ENCODE data around the gene GPR63. TPM values are rescaled to one million over a fixed set of nuclear protein-coding genes. Genes with fewer than 3 reads are reported as not detected.

The GPR63 gene
- total and polyA plus RNA-seq, 9 of the 15 experiments (the other 6 are each of a cell fraction or from before 2014, with no cell fraction given) = 1.6 to 5.1 (median 3.7) TPM

DNA sequence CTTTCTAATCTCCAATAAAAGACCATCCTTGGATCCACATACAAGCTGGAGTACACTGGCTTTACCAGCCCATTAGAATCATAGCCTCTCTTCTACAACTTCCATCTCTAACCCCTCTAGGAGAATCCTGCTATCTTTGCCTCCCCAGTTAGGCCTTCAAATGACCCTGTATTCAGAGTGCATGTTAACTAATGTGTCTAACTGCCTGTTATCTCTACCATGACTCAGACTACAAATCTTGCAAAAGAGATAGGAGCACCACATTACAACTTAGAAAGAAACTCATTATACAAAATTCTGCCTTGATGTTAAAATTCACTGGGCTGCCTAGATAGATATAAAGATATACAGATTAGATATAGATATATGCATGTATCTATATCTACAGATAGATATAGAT, 28.2 kb downstream of the GPR63 start (continued):
- TF ChIP-seq, protein P1, sequence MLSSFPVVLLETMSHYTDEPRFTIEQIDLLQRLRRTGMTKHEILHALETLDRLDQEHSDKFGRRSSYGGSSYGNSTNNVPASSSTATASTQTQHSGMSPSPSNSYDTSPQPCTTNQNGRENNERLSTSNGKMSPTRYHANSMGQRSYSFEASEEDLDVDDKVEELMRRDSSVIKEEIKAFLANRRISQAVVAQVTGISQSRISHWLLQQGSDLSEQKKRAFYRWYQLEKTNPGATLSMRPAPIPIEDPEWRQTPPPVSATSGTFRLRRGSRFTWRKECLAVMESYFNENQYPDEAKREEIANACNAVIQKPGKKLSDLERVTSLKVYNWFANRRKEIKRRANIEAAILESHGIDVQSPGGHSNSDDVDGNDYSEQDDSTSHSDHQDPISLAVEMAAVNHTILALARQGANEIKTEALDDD (IDR thresholded peaks at IDR 0.05) = peak; percentile 99
- TF ChIP-seq SMARCC2 (IDR thresholded peaks at IDR 0.05; ENCODE audit: low read depth) (peak; percentile 76), POLR2AphosphoS5 (IDR thresholded peaks at IDR 0.05; ENCODE audit: control insufficient read depth, insufficient read depth, low read depth, low read length) (peak; percentile 76), EP300 (IDR thresholded peaks at IDR 0.05; ENCODE audit: low read length) (peak; percentile 71), ZBTB1 (CRISPR knock-in tag; IDR thresholded peaks at IDR 0.05; ENCODE audit: borderline replicate concordance, low read depth) (no peak), ESRRA (IDR thresholded peaks at IDR 0.05; ENCODE audit: borderline replicate concordance, low read depth) (peak; percentile 52), TRIM24 (IDR thresholded peaks at IDR 0.05) (peak; percentile 73 to 76), ZBTB7A (IDR thresholded peaks at IDR 0.05; ENCODE audit: borderline replicate concordance, control insufficient read depth, low read depth, low read length) (no peak), NR2F6 (CRISPR knock-in tag; IDR thresholded peaks at IDR 0.05) (no peak), SOX6 (IDR thresholded peaks at IDR 0.05) (0 out of 2 replicates have a peak, but pooled peaks have one; percentile 47), STAT5A (IDR thresholded peaks at IDR 0.05; ENCODE audit: borderline replicate concordance, low read length) (peak; percentile 69; the same call in 1 of the 2 replicates), RCOR1 (IDR thresholded peaks at IDR 0.05; ENCODE audit: borderline replicate concordance in 1 of 2, low read depth in 2 of 2, low read length in 2 of 2) (peak; percentile 35 to 78; a peak in 3 of 4 replicates), FOXK2 (conservative IDR thresholded peaks at IDR 0.05 in 1 of 2, IDR thresholded peaks at IDR 0.05 in 1 of 2; ENCODE audit: low read depth in 2 of 2) (0 out of 4 replicates have a peak, but pooled peaks of 1 of the 2 experiments have one; percentile 14), NFE2 (IDR thresholded peaks at IDR 0.05; ENCODE audit: low read depth) (peak; percentile 85), NR3C1 (CRISPR knock-in tag; IDR thresholded peaks at IDR 0.05) (no peak), ZNF239 (CRISPR knock-in tag; IDR thresholded peaks at IDR 0.05) (no peak), CBX3 (IDR thresholded peaks at IDR 0.05; ENCODE audit: borderline replicate concordance in 1 of 2, low read length in 2 of 2) (peak in 1 of 2 experiments; percentile 57; a peak in 1 of 3 replicates)
- TF ChIP-seq, protein P2, sequence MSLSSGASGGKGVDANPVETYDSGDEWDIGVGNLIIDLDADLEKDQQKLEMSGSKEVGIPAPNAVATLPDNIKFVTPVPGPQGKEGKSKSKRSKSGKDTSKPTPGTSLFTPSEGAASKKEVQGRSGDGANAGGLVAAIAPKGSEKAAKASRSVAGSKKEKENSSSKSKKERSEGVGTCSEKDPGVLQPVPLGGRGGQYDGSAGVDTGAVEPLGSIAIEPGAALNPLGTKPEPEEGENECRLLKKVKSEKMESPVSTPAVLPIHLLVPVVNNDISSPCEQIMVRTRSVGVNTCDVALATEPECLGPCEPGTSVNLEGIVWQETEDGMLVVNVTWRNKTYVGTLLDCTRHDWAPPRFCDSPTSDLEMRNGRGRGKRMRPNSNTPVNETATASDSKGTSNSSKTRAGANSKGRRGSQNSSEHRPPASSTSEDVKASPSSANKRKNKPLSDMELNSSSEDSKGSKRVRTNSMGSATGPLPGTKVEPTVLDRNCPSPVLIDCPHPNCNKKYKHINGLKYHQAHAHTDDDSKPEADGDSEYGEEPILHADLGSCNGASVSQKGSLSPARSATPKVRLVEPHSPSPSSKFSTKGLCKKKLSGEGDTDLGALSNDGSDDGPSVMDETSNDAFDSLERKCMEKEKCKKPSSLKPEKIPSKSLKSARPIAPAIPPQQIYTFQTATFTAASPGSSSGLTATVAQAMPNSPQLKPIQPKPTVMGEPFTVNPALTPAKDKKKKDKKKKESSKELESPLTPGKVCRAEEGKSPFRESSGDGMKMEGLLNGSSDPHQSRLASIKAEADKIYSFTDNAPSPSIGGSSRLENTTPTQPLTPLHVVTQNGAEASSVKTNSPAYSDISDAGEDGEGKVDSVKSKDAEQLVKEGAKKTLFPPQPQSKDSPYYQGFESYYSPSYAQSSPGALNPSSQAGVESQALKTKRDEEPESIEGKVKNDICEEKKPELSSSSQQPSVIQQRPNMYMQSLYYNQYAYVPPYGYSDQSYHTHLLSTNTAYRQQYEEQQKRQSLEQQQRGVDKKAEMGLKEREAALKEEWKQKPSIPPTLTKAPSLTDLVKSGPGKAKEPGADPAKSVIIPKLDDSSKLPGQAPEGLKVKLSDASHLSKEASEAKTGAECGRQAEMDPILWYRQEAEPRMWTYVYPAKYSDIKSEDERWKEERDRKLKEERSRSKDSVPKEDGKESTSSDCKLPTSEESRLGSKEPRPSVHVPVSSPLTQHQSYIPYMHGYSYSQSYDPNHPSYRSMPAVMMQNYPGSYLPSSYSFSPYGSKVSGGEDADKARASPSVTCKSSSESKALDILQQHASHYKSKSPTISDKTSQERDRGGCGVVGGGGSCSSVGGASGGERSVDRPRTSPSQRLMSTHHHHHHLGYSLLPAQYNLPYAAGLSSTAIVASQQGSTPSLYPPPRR (CRISPR knock-in tag; IDR thresholded peaks at IDR 0.05; ENCODE audit: borderline replicate concordance) = no peak
- TF ChIP-seq, protein P3, sequence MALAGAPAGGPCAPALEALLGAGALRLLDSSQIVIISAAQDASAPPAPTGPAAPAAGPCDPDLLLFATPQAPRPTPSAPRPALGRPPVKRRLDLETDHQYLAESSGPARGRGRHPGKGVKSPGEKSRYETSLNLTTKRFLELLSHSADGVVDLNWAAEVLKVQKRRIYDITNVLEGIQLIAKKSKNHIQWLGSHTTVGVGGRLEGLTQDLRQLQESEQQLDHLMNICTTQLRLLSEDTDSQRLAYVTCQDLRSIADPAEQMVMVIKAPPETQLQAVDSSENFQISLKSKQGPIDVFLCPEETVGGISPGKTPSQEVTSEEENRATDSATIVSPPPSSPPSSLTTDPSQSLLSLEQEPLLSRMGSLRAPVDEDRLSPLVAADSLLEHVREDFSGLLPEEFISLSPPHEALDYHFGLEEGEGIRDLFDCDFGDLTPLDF (CRISPR knock-in tag; IDR thresholded peaks at IDR 0.05) = no peak
- TF ChIP-seq, protein P4, sequence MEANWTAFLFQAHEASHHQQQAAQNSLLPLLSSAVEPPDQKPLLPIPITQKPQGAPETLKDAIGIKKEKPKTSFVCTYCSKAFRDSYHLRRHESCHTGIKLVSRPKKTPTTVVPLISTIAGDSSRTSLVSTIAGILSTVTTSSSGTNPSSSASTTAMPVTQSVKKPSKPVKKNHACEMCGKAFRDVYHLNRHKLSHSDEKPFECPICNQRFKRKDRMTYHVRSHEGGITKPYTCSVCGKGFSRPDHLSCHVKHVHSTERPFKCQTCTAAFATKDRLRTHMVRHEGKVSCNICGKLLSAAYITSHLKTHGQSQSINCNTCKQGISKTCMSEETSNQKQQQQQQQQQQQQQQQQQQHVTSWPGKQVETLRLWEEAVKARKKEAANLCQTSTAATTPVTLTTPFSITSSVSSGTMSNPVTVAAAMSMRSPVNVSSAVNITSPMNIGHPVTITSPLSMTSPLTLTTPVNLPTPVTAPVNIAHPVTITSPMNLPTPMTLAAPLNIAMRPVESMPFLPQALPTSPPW (CRISPR knock-in tag; IDR thresholded peaks at IDR 0.05) = peak; percentile 33; the same call in 1 of the 2 replicates

All from K562 (cell line).